ENCODE results near the gene B3GALNT2.

The B3GALNT2 gene

GRCh38 chr1:235429143-235429542 lies 75.1 kb downstream of the B3GALNT2 start:
- TF ChIP-seq, protein P1, sequence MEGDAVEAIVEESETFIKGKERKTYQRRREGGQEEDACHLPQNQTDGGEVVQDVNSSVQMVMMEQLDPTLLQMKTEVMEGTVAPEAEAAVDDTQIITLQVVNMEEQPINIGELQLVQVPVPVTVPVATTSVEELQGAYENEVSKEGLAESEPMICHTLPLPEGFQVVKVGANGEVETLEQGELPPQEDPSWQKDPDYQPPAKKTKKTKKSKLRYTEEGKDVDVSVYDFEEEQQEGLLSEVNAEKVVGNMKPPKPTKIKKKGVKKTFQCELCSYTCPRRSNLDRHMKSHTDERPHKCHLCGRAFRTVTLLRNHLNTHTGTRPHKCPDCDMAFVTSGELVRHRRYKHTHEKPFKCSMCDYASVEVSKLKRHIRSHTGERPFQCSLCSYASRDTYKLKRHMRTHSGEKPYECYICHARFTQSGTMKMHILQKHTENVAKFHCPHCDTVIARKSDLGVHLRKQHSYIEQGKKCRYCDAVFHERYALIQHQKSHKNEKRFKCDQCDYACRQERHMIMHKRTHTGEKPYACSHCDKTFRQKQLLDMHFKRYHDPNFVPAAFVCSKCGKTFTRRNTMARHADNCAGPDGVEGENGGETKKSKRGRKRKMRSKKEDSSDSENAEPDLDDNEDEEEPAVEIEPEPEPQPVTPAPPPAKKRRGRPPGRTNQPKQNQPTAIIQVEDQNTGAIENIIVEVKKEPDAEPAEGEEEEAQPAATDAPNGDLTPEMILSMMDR (IDR thresholded peaks at IDR 0.05) = no peak
- H3K4me3 ChIP-seq = no peak overlapping the region
- no peak overlapping the region for H3K27ac ChIP-seq
- no peak for DNase-seq (ENCODE audit: low spot score)

DNA sequence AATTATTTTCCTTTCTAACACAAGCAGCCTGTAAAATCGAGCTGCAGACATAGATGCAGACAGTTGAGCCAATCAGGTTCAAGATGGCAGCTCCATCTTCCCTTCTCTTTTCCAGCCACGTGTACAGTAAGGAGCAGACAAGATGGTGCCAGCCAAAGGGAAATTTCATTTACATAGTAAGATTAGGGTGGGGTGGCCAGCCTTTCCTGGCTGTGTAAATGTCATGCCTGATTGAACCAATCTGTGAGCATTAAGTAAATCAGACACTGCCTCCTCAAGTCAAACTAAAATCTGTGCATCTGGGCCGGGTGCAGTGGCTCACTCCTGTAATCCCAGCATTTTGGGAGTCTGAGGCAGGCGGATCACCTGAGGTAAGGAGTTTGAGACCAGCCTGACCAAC lies 76.8 kb downstream of the B3GALNT2 start:
- TF ChIP-seq, protein P1 (IDR thresholded peaks at IDR 0.05) = no peak
- no peak for DNase-seq (ENCODE audit: low spot score)
- H3K27ac ChIP-seq = no peak overlapping the region
- no peak overlapping the region for H3K4me3 ChIP-seq

DNA sequence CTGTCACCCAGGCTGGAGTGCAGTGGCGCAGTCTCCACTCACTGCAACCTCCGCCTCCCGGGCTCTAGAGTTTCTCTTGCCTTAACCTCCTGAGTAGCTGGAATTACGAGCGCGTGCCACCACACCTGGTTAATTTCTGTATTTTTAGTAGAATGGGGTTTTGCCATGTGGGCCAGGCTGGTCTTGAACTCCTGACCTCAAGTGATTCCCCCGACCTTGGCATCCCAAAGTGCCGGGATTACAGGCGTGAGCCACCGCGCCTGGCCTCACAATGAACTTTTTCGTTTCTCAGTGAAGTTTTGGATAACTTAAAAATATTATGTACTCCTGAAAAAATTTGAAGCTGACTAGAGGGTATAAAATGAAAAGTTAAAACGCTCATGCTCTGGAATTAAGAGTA lies 77.6 kb downstream of the B3GALNT2 start:
- TF ChIP-seq, protein P1 (IDR thresholded peaks at IDR 0.05) = no peak
- no peak for DNase-seq (ENCODE audit: low spot score)
- H3K27ac ChIP-seq = no peak overlapping the region
- H3K4me3 ChIP-seq = no peak overlapping the region

GRCh38 chr1:235426143-235426542 lies 78.1 kb downstream of the B3GALNT2 start:
- no peak for DNase-seq (ENCODE audit: low spot score)
- Histone ChIP-seq H3K27ac (no peak overlapping the region), H3K4me3 (no peak overlapping the region)
- TF ChIP-seq, protein P1 (IDR thresholded peaks at IDR 0.05) = no peak

- H3K27ac ChIP-seq = no peak overlapping the region
- DNase-seq (ENCODE audit: low spot score) = no peak
- TF ChIP-seq, protein P1 (IDR thresholded peaks at IDR 0.05) = no peak
- no peak overlapping the region for H3K4me3 ChIP-seq
These were observed 78.9 kb downstream of the B3GALNT2 start for GRCh38 chr1:235425357-235425756.

DNA sequence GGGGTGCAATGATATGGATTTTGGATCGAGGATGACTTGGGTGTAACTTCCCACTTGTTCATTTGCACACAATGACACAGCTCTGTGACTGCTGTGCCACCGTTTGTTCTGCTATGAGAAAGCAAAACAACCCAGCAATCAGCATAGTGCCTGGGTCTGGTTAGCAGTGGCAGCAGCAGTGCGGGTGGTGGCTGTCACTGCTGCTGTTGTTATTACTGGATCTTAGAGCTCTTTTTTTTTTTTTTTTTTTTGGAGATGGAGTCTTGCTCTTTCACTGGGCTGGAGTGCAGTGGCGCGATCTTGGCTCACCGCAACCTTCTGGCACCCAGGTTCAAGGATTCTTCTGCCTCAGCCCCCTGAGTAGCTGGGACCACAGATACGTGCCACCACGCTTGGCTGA lies 80.2 kb downstream of the B3GALNT2 start:
- H3K27ac ChIP-seq = no peak overlapping the region
- H3K4me3 ChIP-seq = no peak overlapping the region
- no peak for DNase-seq (ENCODE audit: low spot score)
- TF ChIP-seq, protein P1 (IDR thresholded peaks at IDR 0.05) = no peak

- TF ChIP-seq, protein P1 (IDR thresholded peaks at IDR 0.05) = no peak
- no peak for DNase-seq (ENCODE audit: low spot score)
- Histone ChIP-seq H3K4me3 (no peak overlapping the region), H3K27ac (no peak overlapping the region)
These were observed 81.0 kb downstream of the B3GALNT2 start for GRCh38 chr1:235423214-235423652.

All from coronary artery (tissue), 2 donors.